Ascending aorta (tissue), 2 donors: ENCODE data around the gene DUS1L. TPM values are rescaled to one million over a fixed set of nuclear protein-coding genes. Genes with fewer than 3 reads are reported as not detected.

ENCODE experiments used
- DNase-seq, 2 donors: peaks; one replicate each; pipeline ENCODE4 v3.0.0-alpha.2; 2019; ENCODE audit warnings: low spot score in 2 of 2
- H3K27ac ChIP-seq, 2 donors: fragments of 200-600 bp; sonication (generic); one replicate each; pipeline ENCODE4 v1.5.1; 2016 to 2017; ENCODE audit warnings: mild to moderate bottlenecking in 1 of 2
- H3K27me3 ChIP-seq: fragments of 200-600 bp; sonication (generic); one replicate; pipeline ENCODE4 v1.5.1; 2017
- H3K36me3 ChIP-seq, 2 donors: fragments of 200-600 bp; sonication (generic); one replicate each; pipeline ENCODE4 v1.5.1; 2016
- H3K4me1 ChIP-seq, 2 donors: fragments of 200-600 bp; sonication (generic); one replicate each; pipeline ENCODE4 v1.5.1; 2016 to 2017; ENCODE audit warnings: mild to moderate bottlenecking in 1 of 2
- H3K4me3 ChIP-seq, 2 donors: fragments of 200-600 bp; sonication (generic); one replicate each; pipeline ENCODE4 v1.5.1; 2016 to 2017; ENCODE audit warnings: mild to moderate bottlenecking in 1 of 2
- H3K9me3 ChIP-seq, 2 donors: fragments of 200-600 bp; sonication (generic); one replicate each; pipeline ENCODE4 v1.5.1; 2016
- CTCF ChIP-seq, 3 experiments: fragments of 200-600 bp in 2 of 3; fragments of 450-650 bp in 1 of 3; sonication (generic) in 2 of 3; IDR thresholded peaks; one replicate each; pipeline ENCODE4 v1.5.1; 2016 to 2019; ENCODE audit warnings: antibody characterized with exemption in 3 of 3, mild to moderate bottlenecking in 1 of 3, moderate library complexity in 1 of 3
- intact Hi-C: fragments of 100-400 bp; cut with DNase I; formaldehyde crosslinking; loops from one replicate; pipeline ENCODE4 v1.15.1; 2023
- total RNA-seq: library from RNA; depleted of rRNA; stranded (reverse); fragments of >200 nt; gene quantifications from one replicate; pipeline ENCODE4 v1.1.0, GENCODE V29; 2016

The DUS1L gene
- total RNA-seq, 1 donor from 2014 or later = 111 TPM

- H3K27ac ChIP-seq = no peak overlapping the region
- no peaks in the 10 kb centered on the region for H3K27me3 ChIP-seq
- no peak for TF ChIP-seq CTCF (IDR thresholded peaks at IDR 0.05)
- intact Hi-C loops = no loop called here
- H3K4me3 ChIP-seq = no peak overlapping the region
- H3K9me3 ChIP-seq = no peaks in the 10 kb centered on the region
- no peaks in the 10 kb centered on the region for H3K4me1 ChIP-seq
- H3K36me3 ChIP-seq = peaks cover 94 to 100% of the 10 kb centered on the region in 2 donors
- no peak for DNase-seq
Measured at GRCh38 chr17:82088838-82089722, 23.5 kb upstream of the DUS1L start.

- intact Hi-C loops = no loop called here
- peaks cover 95 to 100% of the 10 kb centered on the region in 2 donors for H3K36me3 ChIP-seq
Measured at GRCh38 chr17:82087961-82088837, 22.6 kb upstream of the DUS1L start.

GRCh38 chr17:82086941-82087906 is 21.6 kb upstream of the DUS1L start:
- no peak for TF ChIP-seq CTCF (IDR thresholded peaks at IDR 0.05)
- intact Hi-C loops = no loop called here
- H3K36me3 ChIP-seq = peaks cover 96 to 100% of the 10 kb centered on the region in 2 donors

More at GRCh38 chr17:82087961-82088837, 22.6 kb upstream of the DUS1L start:
- no peak for TF ChIP-seq CTCF (IDR thresholded peaks at IDR 0.05)
- Histone ChIP-seq H3K27ac (no peak overlapping the region), H3K4me1 (no peaks in the 10 kb centered on the region), H3K9me3 (no peaks in the 10 kb centered on the region), H3K4me3 (no peak overlapping the region), H3K27me3 (no peaks in the 10 kb centered on the region)
- DNase-seq = no peak

GRCh38 chr17:82085931-82086764 is 20.5 kb upstream of the DUS1L start:
- no peak for TF ChIP-seq CTCF (IDR thresholded peaks at IDR 0.05)
- no peaks in the 10 kb centered on the region for H3K27me3 ChIP-seq
- intact Hi-C loops = no loop called here
- H3K4me3 ChIP-seq = no peak overlapping the region
- no peak for DNase-seq
- no peak overlapping the region for H3K27ac ChIP-seq
- H3K4me1 ChIP-seq = no peaks in the 10 kb centered on the region
- H3K36me3 ChIP-seq = peaks cover 98 to 99% of the 10 kb centered on the region in 2 donors
- H3K9me3 ChIP-seq = no peaks in the 10 kb centered on the region

More at GRCh38 chr17:82086941-82087906, 21.6 kb upstream of the DUS1L start:
- Histone ChIP-seq H3K4me3 (no peak overlapping the region), H3K27me3 (no peaks in the 10 kb centered on the region), H3K4me1 (no peaks in the 10 kb centered on the region), H3K9me3 (no peaks in the 10 kb centered on the region), H3K27ac (no peak overlapping the region)
- DNase-seq = no peak
